Epithelial cell of proximal tubule (primary cell): ENCODE data around the gene PSMB5. TPM values are rescaled to one million over a fixed set of nuclear protein-coding genes. Genes with fewer than 3 reads are reported as not detected.

Experiments
- DNase-seq: peaks from one replicate; pipeline ENCODE4 v3.0.0-alpha.2; 2011; ENCODE audit warnings: low read depth
- H3K4me3 ChIP-seq: 2 replicates; pipeline ENCODE4 v1.5.1; 2011; ENCODE audit warnings: low read depth, mild to moderate bottlenecking, low read length
- total RNA-seq: library from RNA; depleted of rRNA; stranded (reverse); fragments of >200 nt; gene quantifications from 2 replicates; pipeline ENCODE4 v1.2.3, GENCODE V29; 2015
- TF ChIP-seq, protein P1 (sequence below): conservative IDR thresholded peaks from 2 replicates; pipeline ENCODE4 v1.5.1; 2012; ENCODE audit warnings: low read depth, mild to moderate bottlenecking, low read length

Gene PSMB5
- total RNA-seq, 1 donor from 2014 or later, result 388 TPM

DNA sequence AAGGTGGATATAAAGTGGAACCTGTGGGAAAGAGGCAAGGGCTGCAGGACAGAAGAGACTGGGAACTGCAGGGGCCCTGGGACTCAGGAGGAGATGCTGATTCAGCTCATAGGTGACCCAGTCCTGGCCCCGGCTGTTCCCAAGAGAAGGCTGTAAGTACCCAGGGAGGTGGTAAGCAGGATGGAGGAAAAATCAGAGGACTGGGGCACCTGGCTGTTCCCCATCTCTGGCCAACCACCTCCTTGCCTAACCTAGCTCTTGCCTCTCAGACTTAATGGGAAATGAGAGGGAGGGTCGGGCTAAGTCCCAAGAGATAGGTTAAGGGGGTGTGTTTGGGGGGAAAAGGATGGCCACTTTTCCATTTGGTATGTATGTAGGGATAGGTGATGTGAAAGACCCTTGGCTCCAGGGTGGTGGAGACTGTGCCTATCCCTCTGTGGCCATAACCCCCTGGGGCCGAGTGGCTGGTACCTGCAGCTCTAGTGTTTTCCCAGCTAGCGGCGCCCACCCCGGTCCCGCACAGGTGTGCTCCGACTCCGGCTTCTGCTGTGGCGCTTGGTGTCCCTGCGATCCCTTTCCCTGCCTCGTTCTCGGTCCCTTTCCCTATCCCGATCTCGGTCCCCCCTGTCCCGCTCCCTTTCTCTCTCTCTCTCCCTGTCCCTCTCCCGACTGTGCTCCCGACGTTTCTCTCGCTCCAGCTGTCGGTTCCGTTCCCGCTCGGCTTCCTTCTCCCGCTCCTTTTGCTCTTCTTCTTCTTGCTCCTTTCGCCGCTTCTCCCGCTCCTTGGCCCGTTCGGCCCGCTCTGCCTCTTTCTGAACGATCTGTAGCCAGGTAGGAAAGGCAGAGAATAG, 24.2 kb upstream of the PSMB5 start:
- TF ChIP-seq, protein P1, sequence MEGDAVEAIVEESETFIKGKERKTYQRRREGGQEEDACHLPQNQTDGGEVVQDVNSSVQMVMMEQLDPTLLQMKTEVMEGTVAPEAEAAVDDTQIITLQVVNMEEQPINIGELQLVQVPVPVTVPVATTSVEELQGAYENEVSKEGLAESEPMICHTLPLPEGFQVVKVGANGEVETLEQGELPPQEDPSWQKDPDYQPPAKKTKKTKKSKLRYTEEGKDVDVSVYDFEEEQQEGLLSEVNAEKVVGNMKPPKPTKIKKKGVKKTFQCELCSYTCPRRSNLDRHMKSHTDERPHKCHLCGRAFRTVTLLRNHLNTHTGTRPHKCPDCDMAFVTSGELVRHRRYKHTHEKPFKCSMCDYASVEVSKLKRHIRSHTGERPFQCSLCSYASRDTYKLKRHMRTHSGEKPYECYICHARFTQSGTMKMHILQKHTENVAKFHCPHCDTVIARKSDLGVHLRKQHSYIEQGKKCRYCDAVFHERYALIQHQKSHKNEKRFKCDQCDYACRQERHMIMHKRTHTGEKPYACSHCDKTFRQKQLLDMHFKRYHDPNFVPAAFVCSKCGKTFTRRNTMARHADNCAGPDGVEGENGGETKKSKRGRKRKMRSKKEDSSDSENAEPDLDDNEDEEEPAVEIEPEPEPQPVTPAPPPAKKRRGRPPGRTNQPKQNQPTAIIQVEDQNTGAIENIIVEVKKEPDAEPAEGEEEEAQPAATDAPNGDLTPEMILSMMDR, result no peak
- no peak overlapping the region for H3K4me3 ChIP-seq
- no peak for DNase-seq

DNA sequence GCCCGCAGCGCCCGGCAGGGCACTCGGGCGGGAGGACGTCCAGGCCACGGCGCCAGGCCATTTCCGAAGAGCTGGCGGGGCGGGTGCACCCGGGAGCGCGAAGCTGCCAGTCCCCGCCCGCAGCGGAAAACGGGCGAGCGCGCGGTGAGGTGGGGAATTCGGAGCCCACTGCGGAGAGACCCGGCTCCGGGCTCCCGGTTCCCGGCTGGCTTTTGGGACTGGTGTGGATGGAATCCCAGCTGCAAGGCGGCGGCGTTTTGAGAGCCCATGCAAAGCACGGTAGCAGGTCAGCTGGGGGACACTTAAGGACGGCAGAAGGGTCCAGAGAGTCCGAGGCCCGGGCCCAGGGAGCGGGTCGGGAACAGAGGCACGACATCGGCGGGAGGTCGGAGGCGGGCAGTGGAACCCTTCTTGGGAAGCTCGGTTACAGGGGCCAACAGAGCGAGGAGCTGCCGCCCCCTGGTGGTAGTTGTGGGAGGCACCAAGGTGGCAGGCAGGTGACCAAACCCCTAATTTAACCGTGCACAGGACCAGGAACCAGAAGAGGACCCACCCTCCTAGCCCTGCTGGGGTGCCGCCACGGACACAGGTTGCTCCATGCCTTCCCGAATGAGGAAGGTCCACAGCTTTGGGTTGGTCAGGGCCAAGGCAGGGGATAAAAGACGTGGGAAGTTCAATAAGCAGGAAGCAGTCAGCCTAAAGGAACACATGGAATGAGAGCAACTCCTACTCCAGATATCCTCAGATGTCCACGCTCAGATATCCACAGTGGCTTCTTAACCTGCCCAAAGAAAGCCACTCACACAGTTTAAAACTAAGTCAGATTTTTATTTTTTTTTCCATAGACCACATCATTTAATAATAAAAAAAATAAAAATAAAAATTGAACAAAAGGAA, 23.3 kb upstream of the PSMB5 start:
- peak overlapping the region; percentile 62 for H3K4me3 ChIP-seq
- DNase-seq, result no peak
- TF ChIP-seq, protein P1, result peak; percentile 94

DNA sequence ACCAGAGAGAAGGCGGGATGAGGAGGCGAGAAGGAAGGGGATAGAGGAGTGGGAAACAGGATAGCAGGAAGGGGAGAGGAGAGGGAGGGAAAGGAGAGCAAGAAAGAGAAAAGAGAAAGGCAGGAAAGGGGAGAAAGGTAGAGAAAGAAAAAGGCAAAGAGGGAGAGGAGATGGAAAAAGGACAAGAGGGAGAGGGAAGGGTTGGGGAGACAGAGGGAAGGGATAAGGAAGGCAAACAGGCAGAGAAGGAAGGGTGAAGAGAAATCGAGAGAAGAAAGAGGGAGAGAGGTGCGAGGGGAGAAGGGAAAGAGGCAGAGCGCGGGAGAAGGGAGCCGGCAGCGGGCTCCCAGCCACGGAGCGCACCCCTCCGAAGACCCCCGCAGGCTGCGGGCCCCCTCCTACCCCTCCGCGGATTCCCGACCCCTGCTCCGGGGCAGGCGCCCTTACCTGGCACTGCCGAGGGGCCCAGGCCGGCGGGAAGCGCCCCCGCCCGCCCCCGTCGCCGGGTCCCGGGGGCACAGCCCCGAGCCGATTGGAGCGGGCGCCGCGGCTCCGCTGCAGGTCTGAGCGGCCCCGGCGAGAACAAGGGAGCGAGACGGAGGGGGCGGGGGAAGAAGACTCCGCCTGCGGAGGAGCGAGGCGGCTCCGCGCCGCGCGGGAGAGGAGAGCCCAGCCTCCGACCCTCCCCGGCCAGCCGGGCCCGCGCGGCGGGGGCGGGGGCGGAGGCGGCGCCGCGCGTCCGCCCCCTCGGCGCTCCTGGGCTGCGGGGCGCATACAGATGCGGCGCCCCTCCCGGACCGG, 22.5 kb upstream of the PSMB5 start, which contains the start of gene CDH24:
Gene CDH24 (minus strand): TSS at position 565 of the 801 bp plus-strand sequence. CDS start 1,787 bp downstream, outside the sequence.
- H3K4me3 ChIP-seq, result peak within 1 kb of the TSS; percentile 62
- TF ChIP-seq, protein P1, result no peak
- DNase-seq, result no peak

DNA sequence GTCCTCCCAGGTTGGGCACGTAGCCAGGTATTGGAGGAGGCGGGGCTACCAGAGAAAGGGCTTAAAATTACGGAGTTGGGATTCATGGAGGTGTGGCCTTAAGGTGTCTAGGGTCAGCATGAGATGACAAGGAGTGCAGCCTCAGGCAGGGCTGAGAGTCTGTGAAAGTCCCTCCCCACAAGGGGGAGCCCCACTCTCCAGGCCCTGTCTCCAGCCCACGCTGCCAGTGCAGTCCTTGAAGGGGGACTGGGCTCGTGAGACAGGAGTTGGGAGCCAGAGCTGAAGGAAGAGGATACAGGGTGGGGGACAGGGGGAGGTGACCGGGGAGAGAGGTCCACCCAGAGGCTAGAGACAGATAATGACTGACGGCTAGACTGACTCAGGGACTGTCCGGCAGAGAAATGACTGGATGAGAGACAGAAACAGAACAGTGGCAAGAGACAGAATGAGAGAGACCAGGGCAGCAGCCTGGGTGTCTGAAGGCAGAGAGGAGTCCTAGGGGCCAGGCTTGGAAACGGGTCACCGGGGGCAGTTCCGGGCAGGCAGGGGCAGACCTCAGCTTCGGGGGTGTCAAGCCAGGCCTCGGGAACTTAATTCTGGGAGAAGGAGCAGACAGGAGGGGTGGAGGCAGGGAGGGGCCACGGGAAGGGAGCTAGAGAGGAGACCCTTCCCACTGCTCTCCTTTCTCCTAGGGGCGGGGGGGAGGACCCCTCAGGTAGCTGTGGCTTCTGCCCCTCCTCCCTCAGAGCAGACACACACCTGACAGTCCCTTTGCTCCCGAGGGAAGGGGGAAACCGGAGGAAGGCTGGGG, 21.6 kb upstream of the PSMB5 start:
- TF ChIP-seq, protein P1, result peak; percentile 84
- no peak for DNase-seq
- H3K4me3 ChIP-seq, result peak overlapping the region; percentile 62

DNA sequence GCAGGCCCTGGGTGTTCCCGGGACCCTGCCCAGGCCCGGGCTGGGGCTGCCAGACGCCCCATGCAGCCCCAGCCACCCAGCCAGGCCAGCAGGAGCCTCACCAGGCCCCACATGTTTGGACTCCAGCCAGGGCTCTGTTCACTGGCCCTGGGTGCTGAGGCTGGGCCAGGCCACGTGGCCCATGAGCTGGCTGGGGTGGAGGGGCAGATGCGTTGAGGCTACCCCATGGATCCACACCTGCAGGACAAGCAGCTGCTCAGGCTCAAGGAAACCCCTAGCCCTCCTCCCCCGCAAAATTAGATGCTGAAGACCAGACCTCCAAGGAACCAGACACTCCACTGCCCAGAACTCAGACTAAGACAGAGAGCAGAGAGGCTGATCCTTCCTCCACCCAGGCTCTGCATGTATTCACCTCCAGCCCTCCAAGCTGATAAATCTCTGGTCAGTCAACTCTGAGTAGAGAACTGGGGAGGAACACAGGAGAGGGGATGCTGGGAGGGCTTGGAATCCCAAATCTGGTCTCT, 21.0 kb upstream of the PSMB5 start:
- TF ChIP-seq, protein P1, result no peak
- no peak overlapping the region for H3K4me3 ChIP-seq
- no peak for DNase-seq
